Fibroblast of lung (primary cell): ENCODE results near the gene GABRR2. TPM values are rescaled to one million over a fixed set of nuclear protein-coding genes. Genes with fewer than 3 reads are reported as not detected.

Experiments used
- DNase-seq, 2 donors: peaks; one replicate each; pipeline versions ENCODE4 v3.0.0 to v3.0.0-alpha.2; 2010; ENCODE audit warnings: low read depth in 2 of 2
- H2AFZ ChIP-seq: 2 replicates; pipeline ENCODE4 v1.5.1; 2012; ENCODE audit warnings: low read length, control low read depth, inconsistent platforms
- H3K27ac ChIP-seq: 2 replicates; pipeline ENCODE4 v1.5.1; 2011; ENCODE audit warnings: low read length, control low read depth; ENCODE audit not compliant: insufficient read depth
- H3K27me3 ChIP-seq: 2 replicates; pipeline ENCODE4 v1.5.1; 2011; ENCODE audit warnings: mild to moderate bottlenecking, low read length; ENCODE audit not compliant: control insufficient read depth, insufficient read depth
- H3K36me3 ChIP-seq: 2 replicates; pipeline ENCODE4 v1.5.1; 2011; ENCODE audit warnings: low read length; ENCODE audit not compliant: control insufficient read depth, insufficient read depth
- H3K4me1 ChIP-seq: 2 replicates; pipeline ENCODE4 v1.5.1; 2011; ENCODE audit warnings: low read length; ENCODE audit not compliant: control insufficient read depth, insufficient read depth; ENCODE audit errors: extremely low read depth
- H3K4me2 ChIP-seq: 2 replicates; pipeline ENCODE4 v1.5.1; 2011; ENCODE audit warnings: low read length, control low read depth; ENCODE audit not compliant: insufficient read depth; ENCODE audit errors: extremely low read depth
- H3K4me3 ChIP-seq, 4 experiments: fragments of 200-600 bp in 1 of 4; sonication (generic) in 1 of 4; replicated peaks in 1 of 4; 2 replicates each; pipeline ENCODE4 v1.5.1; 2011 to 2016; ENCODE audit warnings: low read length in 4 of 4, low read depth in 3 of 4, mild to moderate bottlenecking in 3 of 4, control low read depth in 2 of 4, inconsistent platforms in 1 of 4, mixed read lengths in 1 of 4; ENCODE audit not compliant: insufficient read depth in 1 of 4; ENCODE audit errors: control extremely low read depth in 1 of 4
- H3K79me2 ChIP-seq: 2 replicates; pipeline ENCODE4 v1.5.1; 2012; ENCODE audit warnings: mild to moderate bottlenecking, low read length, inconsistent platforms; ENCODE audit not compliant: control insufficient read depth, insufficient read depth
- H3K9ac ChIP-seq: 2 replicates; pipeline ENCODE4 v1.5.1; 2011; ENCODE audit warnings: mild to moderate bottlenecking, low read length, control low read depth; ENCODE audit not compliant: insufficient read depth
- H3K9me3 ChIP-seq: 2 replicates; pipeline ENCODE4 v1.5.1; 2012; ENCODE audit warnings: low read depth, low read length; ENCODE audit not compliant: control insufficient read depth, insufficient read depth
- H4K20me1 ChIP-seq: 2 replicates; pipeline ENCODE4 v1.5.1; 2011; ENCODE audit warnings: low read length; ENCODE audit not compliant: control insufficient read depth, insufficient read depth; ENCODE audit errors: extremely low read depth
- CTCF ChIP-seq, 2 donors: IDR thresholded peaks in 1 of 2; conservative IDR thresholded peaks in 1 of 2; 1 replicate in 1 of 2; 2 replicates in 1 of 2; pipeline ENCODE4 v1.5.1; 2011 to 2012; ENCODE audit warnings: low read length in 2 of 2, control low read depth in 1 of 2, inconsistent platforms in 1 of 2, low read depth in 1 of 2, mild to moderate bottlenecking in 1 of 2
- EZH2 ChIP-seq: IDR thresholded peaks from 2 replicates; pipeline ENCODE4 v1.5.1; 2012; ENCODE audit warnings: low read length, control low read depth, mild to moderate bottlenecking; ENCODE audit errors: missing control alignments
- polyA plus RNA-seq, 2 donors: library from polyadenylated mRNA; depleted of rRNA in 1 of 2; stranded (reverse) in 1 of 2; unstranded in 1 of 2; fragments of >200 nt; gene quantifications; 2 replicates each; pipeline ENCODE4 v1.2.1, GENCODE V29; 2011 to 2012; ENCODE audit warnings: missing spikeins in 1 of 2
- total RNA-seq: library from RNA; depleted of rRNA; stranded (reverse); fragments of >200 nt; gene quantifications from 2 replicates; pipeline ENCODE4 v1.2.1, GENCODE V29; 2014

GABRR2 gene
- total and polyA plus RNA-seq, 2 donors (not counting 1 experiment from before 2014, with no cell fraction given) = 0.05 to 0.17 TPM

GRCh38 chr6:89264296-89264695 lies 50.8 kb downstream of the GABRR2 start:
- TF ChIP-seq EZH2 (no peak), CTCF (conservative IDR thresholded peaks at IDR 0.05 in 1 of 2, IDR thresholded peaks at IDR 0.05 in 1 of 2; ENCODE audit: low read depth in 1 of 2, low read length in 2 of 2) (no peak)
- Histone ChIP-seq H3K79me2 (no peaks in the 10 kb centered on the region), H3K4me1 (no peaks in the 10 kb centered on the region), H3K9ac (no peak overlapping the region), H3K27ac (no peak overlapping the region), H4K20me1 (no peaks in the 10 kb centered on the region), H3K36me3 (no peaks in the 10 kb centered on the region), H3K27me3 (no peaks in the 10 kb centered on the region), H3K4me2 (no peak overlapping the region), H3K4me3 (no peak overlapping the region), H3K9me3 (no peaks in the 10 kb centered on the region), H2AFZ (no peak overlapping the region)
- no peak for DNase-seq

DNA sequence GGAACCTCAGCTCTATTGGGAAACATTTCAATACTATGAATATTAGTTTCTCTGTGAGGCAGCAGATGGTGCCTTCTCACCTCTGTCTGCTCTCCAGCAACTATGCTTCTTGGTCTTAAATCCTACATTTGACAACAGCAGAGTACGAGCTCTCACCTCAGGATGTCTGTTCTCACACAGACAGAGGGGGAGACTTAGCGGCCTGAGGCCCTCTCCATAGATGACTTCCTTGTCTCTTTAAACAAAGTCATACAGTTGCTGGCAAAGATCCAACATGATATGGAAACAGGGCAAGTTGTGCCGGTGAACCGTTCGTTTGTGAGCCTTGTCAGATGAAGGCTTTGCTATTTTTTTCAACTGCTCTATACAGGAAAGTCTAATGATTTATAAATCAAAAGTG lies 54.3 kb downstream of the GABRR2 start:
- DNase-seq = no peak
- TF ChIP-seq CTCF (conservative IDR thresholded peaks at IDR 0.05 in 1 of 2, IDR thresholded peaks at IDR 0.05 in 1 of 2; ENCODE audit: low read depth in 1 of 2, low read length in 2 of 2) (no peak), EZH2 (no peak)
- Histone ChIP-seq H3K9me3 (no peaks in the 10 kb centered on the region), H3K79me2 (no peaks in the 10 kb centered on the region), H3K4me2 (no peak overlapping the region), H3K4me3 (no peak overlapping the region), H3K27me3 (no peaks in the 10 kb centered on the region), H3K27ac (no peak overlapping the region), H3K4me1 (no peaks in the 10 kb centered on the region), H3K9ac (no peak overlapping the region), H4K20me1 (no peaks in the 10 kb centered on the region), H2AFZ (no peak overlapping the region), H3K36me3 (no peaks in the 10 kb centered on the region)

- Histone ChIP-seq H3K27me3 (no peaks in the 10 kb centered on the region), H4K20me1 (no peaks in the 10 kb centered on the region), H3K79me2 (no peaks in the 10 kb centered on the region), H3K27ac (no peak overlapping the region), H3K4me3 (no peak overlapping the region), H3K4me1 (no peaks in the 10 kb centered on the region), H3K9me3 (no peaks in the 10 kb centered on the region), H2AFZ (no peak overlapping the region), H3K36me3 (no peaks in the 10 kb centered on the region), H3K4me2 (no peak overlapping the region), H3K9ac (no peak overlapping the region)
- TF ChIP-seq CTCF (conservative IDR thresholded peaks at IDR 0.05 in 1 of 2, IDR thresholded peaks at IDR 0.05 in 1 of 2; ENCODE audit: low read depth in 1 of 2, low read length in 2 of 2) (no peak), EZH2 (no peak)
- DNase-seq = no peak
These were observed 54.8 kb downstream of the GABRR2 start for GRCh38 chr6:89260310-89260709.
